Peyer's patch (tissue), 4 donors: ENCODE results near the gene STAC.

Experiments used
- CTCF ChIP-seq, 6 experiments: fragments of 450-650 bp in 4 of 6; fragments of 200-600 bp in 2 of 6; sonication (generic) in 1 of 6; IDR thresholded peaks; one replicate each; pipeline ENCODE4 v1.5.1; 2017 to 2019; ENCODE audit warnings: antibody characterized with exemption in 6 of 6, mild to moderate bottlenecking in 3 of 6, moderate library complexity in 1 of 6
- POLR2A ChIP-seq, 2 donors: fragments of 450-650 bp; IDR thresholded peaks; one replicate each; pipeline ENCODE4 v1.5.1; 2017; ENCODE audit warnings: antibody characterized with exemption in 2 of 2, mild to moderate bottlenecking in 2 of 2, moderate library complexity in 2 of 2

GRCh38 chr3:36373666-36374065 lies 6.6 kb upstream of the STAC start:
- TF ChIP-seq CTCF (IDR thresholded peaks at IDR 0.05) (no peak), POLR2A (IDR thresholded peaks at IDR 0.05) (no peak)
